K562 (cell line): ENCODE data around the gene EFHC2. TPM values are rescaled to one million over a fixed set of nuclear protein-coding genes. Genes with fewer than 3 reads are reported as not detected.

Source experiments
- ATAC-seq: fragments of 200-7000 bp; cut with Tn5 transposase; 3 replicates; pipeline ENCODE4 v1.9.1; 2020; ENCODE audit warnings: moderate library complexity
- BruUV-seq: library from RNA; stranded (reverse); fragments of 400-500 nt; replicated peaks from 2 replicates; lab custom pipeline; 2021; lab: Mats Ljungman, UMichigan
- CTCF ChIA-PET: fragments of 300-600 bp; formaldehyde crosslinking; extraction: SDS; loops from one replicate; lab custom pipeline; 2021; ENCODE audit warnings: low intra/inter-chr PET ratio; lab: Yijun Ruan, JAX
- POLR2A ChIA-PET: fragments of 300-600, 350-650 bp; sonication (Branson Sonifier 250); formaldehyde crosslinking; extraction: SDS; loops from one replicate; lab custom pipeline; 2021; ENCODE audit warnings: antibody characterized with exemption, inconsistent platforms; lab: Yijun Ruan, JAX
- DNase-seq, 4 experiments: peaks; one replicate each; pipeline versions ENCODE4 v3.0.0 to v3.0.0-alpha.2; 2011 to 2018; ENCODE audit warnings: low spot score in 3 of 4, mixed read lengths in 3 of 4; ENCODE audit errors: extremely low read depth in 1 of 4
- FAIRE-seq: peaks from 2 replicates; lab custom pipeline; 2011; peaks lifted over from hg19 to GRCh38; lab: Jason Lieb, UNC
- H2AFZ ChIP-seq: 2 replicates; pipeline ENCODE4 v1.6.0; 2011; ENCODE audit warnings: low read depth, low read length, control low read depth, inconsistent platforms
- H3K27ac ChIP-seq: fragments of 200-600 bp; 3 replicates; pipeline ENCODE4 v1.8.0; 2011; ENCODE audit warnings: low read depth, mild to moderate bottlenecking, control low read depth, inconsistent platforms, low read length, moderate library complexity, mixed read lengths; ENCODE audit errors: extremely low read depth
- H3K27me3 ChIP-seq, 2 experiments: fragments of 300-600 bp in 1 of 2; 2 replicates in 1 of 2; 3 replicates in 1 of 2; pipeline versions ENCODE4 v1.6.0 to v1.8.0; 2011; ENCODE audit warnings: inconsistent platforms in 2 of 2, low read length in 2 of 2, mild to moderate bottlenecking in 1 of 2, mixed read lengths in 1 of 2, moderate library complexity in 1 of 2; ENCODE audit not compliant: control insufficient read depth in 2 of 2, insufficient read depth in 2 of 2
- H3K36me3 ChIP-seq: fragments of 300-600 bp; 3 replicates; pipeline ENCODE4 v1.8.0; 2011; ENCODE audit warnings: mild to moderate bottlenecking, low read length, inconsistent platforms; ENCODE audit not compliant: control insufficient read depth, insufficient read depth
- H3K4me1 ChIP-seq, 2 experiments: fragments of 200-600 bp in 1 of 2; replicated peaks in 1 of 2; 2 replicates in 1 of 2; 3 replicates in 1 of 2; pipeline versions ENCODE4 v1.5.1 to v1.8.0; 2011; ENCODE audit warnings: inconsistent platforms in 2 of 2, low read length in 2 of 2, mild to moderate bottlenecking in 1 of 2, mixed read lengths in 1 of 2, moderate library complexity in 1 of 2; ENCODE audit not compliant: control insufficient read depth in 2 of 2, insufficient read depth in 2 of 2
- H3K4me2 ChIP-seq: 2 replicates; pipeline ENCODE4 v1.6.1; 2011; ENCODE audit warnings: low read length, control low read depth, inconsistent platforms, mixed read lengths; ENCODE audit not compliant: insufficient read depth
- H3K4me3 ChIP-seq: fragments of 200-600 bp; sonication (generic), shearing (Covaris generic); 2 replicates; pipeline ENCODE4 v1.5.1; 2016; ENCODE audit warnings: control low read depth, inconsistent platforms
- H3K79me2 ChIP-seq: fragments of 200-600 bp; 3 replicates; pipeline ENCODE4 v1.8.0; 2011; ENCODE audit warnings: low read length, inconsistent platforms; ENCODE audit not compliant: control insufficient read depth, insufficient read depth
- H3K9ac ChIP-seq, 2 experiments: 2 replicates each; pipeline versions ENCODE4 v1.6.0 to v1.6.1; 2011; ENCODE audit warnings: low read depth in 2 of 2, low read length in 2 of 2, control low read depth in 1 of 2, inconsistent platforms in 1 of 2, mild to moderate bottlenecking in 1 of 2, mixed read lengths in 1 of 2; ENCODE audit not compliant: insufficient read depth in 1 of 2
- H3K9me1 ChIP-seq: one replicate; pipeline ENCODE4 v1.6.0; 2011; ENCODE audit warnings: inconsistent platforms, mild to moderate bottlenecking, low read length, moderate library complexity; ENCODE audit not compliant: control insufficient read depth, insufficient read depth
- H3K9me3 ChIP-seq: replicated peaks from 2 replicates; pipeline ENCODE4 v1.5.1; 2011; ENCODE audit warnings: low read depth, low read length, inconsistent platforms; ENCODE audit not compliant: control insufficient read depth, insufficient read depth
- H4K20me1 ChIP-seq: replicated peaks from 2 replicates; pipeline ENCODE4 v1.6.1; 2011; ENCODE audit warnings: low read length, inconsistent platforms, mixed read lengths; ENCODE audit not compliant: control insufficient read depth, insufficient read depth
- ATF6 ChIP-seq: sonication (generic); formaldehyde crosslinking; IDR thresholded peaks from 2 replicates; pipeline ENCODE4 v1.4.0; 2020; ENCODE audit warnings: mild to moderate bottlenecking, missing genetic modification reagents
- BCOR ChIP-seq: fragments of 450-650 bp; IDR thresholded peaks from 2 replicates; pipeline ENCODE4 v1.6.1; 2016
- ILK ChIP-seq: fragments of 450-650 bp; IDR thresholded peaks from 2 replicates; pipeline ENCODE4 v1.6.1; 2016; ENCODE audit warnings: missing genetic modification characterization, low read depth, mild to moderate bottlenecking, missing compliant biosample characterization, moderate library complexity, borderline replicate concordance
- RAD51 ChIP-seq: fragments of 450-650 bp; IDR thresholded peaks from 2 replicates; pipeline ENCODE4 v1.7.1; 2016; ENCODE audit warnings: low read depth, mild to moderate bottlenecking, borderline replicate concordance
- SMARCA5 ChIP-seq: fragments of 450-650 bp; IDR thresholded peaks from 2 replicates; pipeline ENCODE4 v1.6.1; 2016
- TAF7 ChIP-seq: fragments of 450-650 bp; IDR thresholded peaks from 2 replicates; pipeline ENCODE4 v1.6.1; 2016; ENCODE audit warnings: missing genetic modification characterization, missing compliant biosample characterization
- TCF15 ChIP-seq: fragments of 250-450 bp; sonication (Bioruptor Pico); IDR thresholded peaks from 2 replicates; pipeline ENCODE4 v1.8.0; 2022; ENCODE audit warnings: moderate library complexity, mild to moderate bottlenecking, inconsistent platforms
- ZBTB2 ChIP-seq: fragments of 450-650 bp; IDR thresholded peaks from 2 replicates; pipeline ENCODE4 v1.6.1; 2016; ENCODE audit warnings: antibody characterized with exemption
- WGBS: fragments of 100-300 bp; shearing (Covaris generic); methylation state at CpG from one replicate; pipeline ENCODE4 v1.1.6; 2016; ENCODE audit warnings: low coverage, mixed read lengths; ENCODE audit not compliant: insufficient coverage; ENCODE audit errors: missing lambda C conversion rate; 5-methylcytosine and 5-hydroxymethylcytosine counted together
- in situ Hi-C: fragments of 300-500 bp; cut with MboI; formaldehyde crosslinking; loops from 4 replicates; pipeline ENCODE4 v1.15.0; 2018; ENCODE audit warnings: inconsistent platforms, mixed read lengths
- intact Hi-C: fragments of 100-400 bp; cut with micrococcal nuclease; formaldehyde crosslinking; loops from 2 replicates; pipeline ENCODE4 v1.14.2; 2022
- polyA plus RNA-seq, 8 experiments: library from polyadenylated mRNA; depleted of rRNA in 4 of 8; stranded (reverse) in 5 of 8; unstranded in 3 of 8; fragments of >200 nt; fragmentation: Nextera tagmentation in 2 of 8; fragmentation: Illumina TruSeq in 1 of 8; extraction: Ambion mirVana in 2 of 8; extraction: Trizol in 1 of 8; gene quantifications; 2 replicates each; pipeline versions ENCODE4 v1.2.1 to v1.2.3, GENCODE V29; 2011 to 2014; ENCODE audit warnings: inconsistent platforms in 1 of 8, missing spikeins in 1 of 8
- total RNA-seq, 7 experiments: library from RNA; depleted of rRNA in 6 of 7; stranded (reverse); fragments of >200 nt in 6 of 7; fragmentation: Illumina TruSeq in 2 of 7; extraction: Trizol in 2 of 7; gene quantifications; 2 replicates each; pipeline versions ENCODE4 v1.2.1 to v1.2.3, GENCODE V29; 2011 to 2021; ENCODE audit warnings: low replicate concordance in 1 of 7
- TF ChIP-seq, protein P1 (sequence below): IDR thresholded peaks from 2 replicates; pipeline ENCODE4 v1.6.1; 2011; ENCODE audit warnings: borderline replicate concordance, low read depth, mild to moderate bottlenecking, moderate library complexity, low read length; ENCODE audit not compliant: insufficient read depth, poor library complexity, severe bottlenecking
- TF ChIP-seq, protein P2 (sequence below): sonication (generic); formaldehyde crosslinking; IDR thresholded peaks from 2 replicates; pipeline ENCODE4 v1.8.1; 2023; ENCODE audit warnings: missing genetic modification reagents, mild to moderate bottlenecking, borderline replicate concordance

Gene EFHC2
- total and polyA plus RNA-seq, 9 of the 15 experiments (the other 6 are each of a cell fraction or from before 2014, with no cell fraction given): 1.3 to 8.1 (median 3.0) TPM

DNA sequence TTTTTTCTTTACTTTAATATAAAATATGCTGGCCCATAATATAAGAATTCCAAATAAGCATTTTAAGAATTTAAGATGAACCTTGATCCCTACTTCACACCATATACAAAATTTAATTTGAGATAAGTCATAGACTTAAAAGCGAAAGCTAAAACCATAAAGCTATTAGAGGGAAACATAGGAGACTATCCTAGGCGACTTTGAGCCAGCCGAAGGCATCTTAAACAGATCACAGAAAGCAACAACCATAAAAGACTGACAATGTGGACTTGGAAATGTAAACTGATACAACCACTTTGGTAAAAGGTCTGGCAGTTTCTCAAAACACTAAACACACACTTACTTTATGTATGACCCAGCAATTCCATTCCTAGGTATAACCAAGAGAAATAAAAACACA lies 125.0 kb downstream of the EFHC2 start:
- H3K36me3 ChIP-seq: no peaks in the 10 kb centered on the region
- H2AFZ ChIP-seq: no peak overlapping the region
- no peak overlapping the region for H3K9ac ChIP-seq
- no peaks in the 10 kb centered on the region for H3K9me1 ChIP-seq
- ChIA-PET POLR2A (interaction anchor here (0.6 kb wide), 1 partner anchor 1061 kb away, joined by 3 read pairs; no protein-coding TSS in a partner anchor), CTCF (no interaction called here)
- H3K27ac ChIP-seq: no peak overlapping the region
- no peak for ATAC-seq
- WGBS: 38% methylated on average over 3 of the region's 3 CpGs
- H3K4me2 ChIP-seq: no peak overlapping the region
- H3K79me2 ChIP-seq: no peaks in the 10 kb centered on the region
- no peak for DNase-seq
- FAIRE-seq: no peak
- no peaks in the 10 kb centered on the region for H3K27me3 ChIP-seq
- in situ Hi-C loops: no loop called here
- intact Hi-C loops: no loop called here
- H3K4me3 ChIP-seq: no peak overlapping the region
- H3K9me3 ChIP-seq: no peaks in the 10 kb centered on the region
- no TSS peak for BruUV-seq
- no peaks in the 10 kb centered on the region for H4K20me1 ChIP-seq
- no peaks in the 10 kb centered on the region for H3K4me1 ChIP-seq
- TF ChIP-seq, protein P1, sequence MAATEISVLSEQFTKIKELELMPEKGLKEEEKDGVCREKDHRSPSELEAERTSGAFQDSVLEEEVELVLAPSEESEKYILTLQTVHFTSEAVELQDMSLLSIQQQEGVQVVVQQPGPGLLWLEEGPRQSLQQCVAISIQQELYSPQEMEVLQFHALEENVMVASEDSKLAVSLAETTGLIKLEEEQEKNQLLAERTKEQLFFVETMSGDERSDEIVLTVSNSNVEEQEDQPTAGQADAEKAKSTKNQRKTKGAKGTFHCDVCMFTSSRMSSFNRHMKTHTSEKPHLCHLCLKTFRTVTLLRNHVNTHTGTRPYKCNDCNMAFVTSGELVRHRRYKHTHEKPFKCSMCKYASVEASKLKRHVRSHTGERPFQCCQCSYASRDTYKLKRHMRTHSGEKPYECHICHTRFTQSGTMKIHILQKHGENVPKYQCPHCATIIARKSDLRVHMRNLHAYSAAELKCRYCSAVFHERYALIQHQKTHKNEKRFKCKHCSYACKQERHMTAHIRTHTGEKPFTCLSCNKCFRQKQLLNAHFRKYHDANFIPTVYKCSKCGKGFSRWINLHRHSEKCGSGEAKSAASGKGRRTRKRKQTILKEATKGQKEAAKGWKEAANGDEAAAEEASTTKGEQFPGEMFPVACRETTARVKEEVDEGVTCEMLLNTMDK: no peak
- TF ChIP-seq ZBTB2 (no peak), RAD51 (no peak), TAF7 (tag) (no peak), ATF6 (CRISPR knock-in tag) (no peak), TCF15 (CRISPR knock-in tag) (no peak), SMARCA5 (no peak), ILK (tag) (no peak), BCOR (no peak)
- TF ChIP-seq, protein P2, sequence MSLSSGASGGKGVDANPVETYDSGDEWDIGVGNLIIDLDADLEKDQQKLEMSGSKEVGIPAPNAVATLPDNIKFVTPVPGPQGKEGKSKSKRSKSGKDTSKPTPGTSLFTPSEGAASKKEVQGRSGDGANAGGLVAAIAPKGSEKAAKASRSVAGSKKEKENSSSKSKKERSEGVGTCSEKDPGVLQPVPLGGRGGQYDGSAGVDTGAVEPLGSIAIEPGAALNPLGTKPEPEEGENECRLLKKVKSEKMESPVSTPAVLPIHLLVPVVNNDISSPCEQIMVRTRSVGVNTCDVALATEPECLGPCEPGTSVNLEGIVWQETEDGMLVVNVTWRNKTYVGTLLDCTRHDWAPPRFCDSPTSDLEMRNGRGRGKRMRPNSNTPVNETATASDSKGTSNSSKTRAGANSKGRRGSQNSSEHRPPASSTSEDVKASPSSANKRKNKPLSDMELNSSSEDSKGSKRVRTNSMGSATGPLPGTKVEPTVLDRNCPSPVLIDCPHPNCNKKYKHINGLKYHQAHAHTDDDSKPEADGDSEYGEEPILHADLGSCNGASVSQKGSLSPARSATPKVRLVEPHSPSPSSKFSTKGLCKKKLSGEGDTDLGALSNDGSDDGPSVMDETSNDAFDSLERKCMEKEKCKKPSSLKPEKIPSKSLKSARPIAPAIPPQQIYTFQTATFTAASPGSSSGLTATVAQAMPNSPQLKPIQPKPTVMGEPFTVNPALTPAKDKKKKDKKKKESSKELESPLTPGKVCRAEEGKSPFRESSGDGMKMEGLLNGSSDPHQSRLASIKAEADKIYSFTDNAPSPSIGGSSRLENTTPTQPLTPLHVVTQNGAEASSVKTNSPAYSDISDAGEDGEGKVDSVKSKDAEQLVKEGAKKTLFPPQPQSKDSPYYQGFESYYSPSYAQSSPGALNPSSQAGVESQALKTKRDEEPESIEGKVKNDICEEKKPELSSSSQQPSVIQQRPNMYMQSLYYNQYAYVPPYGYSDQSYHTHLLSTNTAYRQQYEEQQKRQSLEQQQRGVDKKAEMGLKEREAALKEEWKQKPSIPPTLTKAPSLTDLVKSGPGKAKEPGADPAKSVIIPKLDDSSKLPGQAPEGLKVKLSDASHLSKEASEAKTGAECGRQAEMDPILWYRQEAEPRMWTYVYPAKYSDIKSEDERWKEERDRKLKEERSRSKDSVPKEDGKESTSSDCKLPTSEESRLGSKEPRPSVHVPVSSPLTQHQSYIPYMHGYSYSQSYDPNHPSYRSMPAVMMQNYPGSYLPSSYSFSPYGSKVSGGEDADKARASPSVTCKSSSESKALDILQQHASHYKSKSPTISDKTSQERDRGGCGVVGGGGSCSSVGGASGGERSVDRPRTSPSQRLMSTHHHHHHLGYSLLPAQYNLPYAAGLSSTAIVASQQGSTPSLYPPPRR: no peak
